Panc1 (cell line): ENCODE data around the gene DYNC1LI1. TPM values are rescaled to one million over a fixed set of nuclear protein-coding genes. Genes with fewer than 3 reads are reported as not detected.

Experiments used
- ATAC-seq: fragments of 200-7000 bp; cut with Tn5 transposase; 2 replicates; pipeline ENCODE4 v1.9.1; 2020; ENCODE audit warnings: mild to moderate bottlenecking, moderate library complexity
- BruUV-seq: library from RNA; stranded (reverse); fragments of 400-500 nt; replicated peaks from 2 replicates; lab custom pipeline; 2021; lab: Mats Ljungman, UMichigan
- CTCF ChIA-PET: fragments of 300-600 bp; sonication (Branson Sonifier 250); formaldehyde crosslinking; loops from one replicate; lab custom pipeline; 2022; ENCODE audit warnings: antibody characterized with exemption; lab: Charles Lee
- POLR2A ChIA-PET: fragments of 300-600 bp; sonication (Branson Sonifier 250); formaldehyde crosslinking; loops from one replicate; lab custom pipeline; 2022; ENCODE audit warnings: antibody characterized with exemption; lab: Charles Lee
- DNase-seq: peaks from one replicate; pipeline ENCODE4 v3.0.0-alpha.2; 2010; ENCODE audit warnings: low read depth, low spot score
- H3K27ac ChIP-seq: 2 replicates; pipeline ENCODE4 v1.5.1; 2011; ENCODE audit warnings: mild to moderate bottlenecking, low read length, inconsistent platforms
- H3K27me3 ChIP-seq: fragments of 200-500 bp; sonication (Bioruptor generic); 2 replicates; pipeline ENCODE4 v1.6.0; 2014; ENCODE audit warnings: low read length, inconsistent platforms; ENCODE audit not compliant: control insufficient read depth, insufficient read depth
- H3K36me3 ChIP-seq: fragments of 200-500 bp; sonication (Bioruptor generic); 2 replicates; pipeline ENCODE4 v1.5.1; 2014; ENCODE audit warnings: inconsistent platforms, mild to moderate bottlenecking, low read length, moderate library complexity; ENCODE audit not compliant: control insufficient read depth, insufficient read depth
- H3K4me1 ChIP-seq: 2 replicates; pipeline ENCODE4 v1.5.1; 2011; ENCODE audit warnings: inconsistent platforms, mild to moderate bottlenecking, low read length, moderate library complexity; ENCODE audit not compliant: control insufficient read depth, insufficient read depth
- H3K4me3 ChIP-seq, 2 experiments: 2 replicates each; pipeline ENCODE4 v1.5.1; 2011 to 2012; ENCODE audit warnings: low read depth in 2 of 2, low read length in 2 of 2, mild to moderate bottlenecking in 2 of 2, inconsistent platforms in 1 of 2, moderate library complexity in 1 of 2
- H3K9me3 ChIP-seq: fragments of 200-500 bp; sonication (Bioruptor generic); 2 replicates; pipeline ENCODE4 v1.5.1; 2014; ENCODE audit warnings: low read depth, mild to moderate bottlenecking, inconsistent platforms, low read length, moderate library complexity; ENCODE audit not compliant: control insufficient read depth, insufficient read depth
- POLR2AphosphoS5 ChIP-seq: IDR thresholded peaks from 2 replicates; pipeline ENCODE4 v1.6.1; 2012; ENCODE audit warnings: mild to moderate bottlenecking, low read depth, low read length, moderate library complexity
- REST ChIP-seq, 2 experiments: IDR thresholded peaks; 2 replicates each; pipeline ENCODE4 v1.6.1; 2011 to 2012; ENCODE audit warnings: low read depth in 2 of 2, control low read depth in 1 of 2, low read length in 1 of 2, mild to moderate bottlenecking in 1 of 2, moderate library complexity in 1 of 2; ENCODE audit not compliant: insufficient read depth in 1 of 2
- SIN3A ChIP-seq: IDR thresholded peaks from 2 replicates; pipeline ENCODE4 v1.6.1; 2012; ENCODE audit warnings: low read depth, mild to moderate bottlenecking, low read length, moderate library complexity, borderline replicate concordance; ENCODE audit not compliant: insufficient read depth
- TCF7L2 ChIP-seq: IDR thresholded peaks from 2 replicates; pipeline ENCODE4 v1.6.1; 2011; ENCODE audit warnings: mild to moderate bottlenecking, low read depth, low read length, inconsistent platforms
- in situ Hi-C: cut with HindIII; loops from 2 replicates; pipeline ENCODE4 v1.10.0; 2016; ENCODE audit warnings: low sequenced_read_pairs, low pct_unique_long_range_greater_than_20kb
- intact Hi-C: fragments of 100-400 bp; cut with micrococcal nuclease; formaldehyde crosslinking; loops from one replicate; pipeline ENCODE4 v1.10.0; 2022; ENCODE audit not compliant: unreplicated experiment
- total RNA-seq: library from RNA; stranded (reverse); gene quantifications from one replicate; pipeline ENCODE4 v1.2.1, GENCODE V29; 2021; ENCODE audit not compliant: unreplicated experiment
- TF ChIP-seq, protein P1 (sequence below): fragments of 450-650 bp; IDR thresholded peaks from 2 replicates; pipeline ENCODE4 v1.5.1; 2017; ENCODE audit warnings: mild to moderate bottlenecking

Gene DYNC1LI1
- total RNA-seq, 1 experiment from 2014 or later, result 30.5 TPM

- BruUV-seq, result no TSS peak
- H3K27ac ChIP-seq, result no peak overlapping the region
- intact Hi-C loops (no loop called here), in situ Hi-C loops (no loop called here)
- no peak for ATAC-seq
- ChIA-PET POLR2A (no interaction called here), CTCF (no interaction called here)
- no peaks in the 10 kb centered on the region for H3K27me3 ChIP-seq
- DNase-seq, result no peak
- H3K4me1 ChIP-seq, result peaks cover 11% of the 10 kb centered on the region; the same call in 1 of the 2 replicates
- H3K4me3 ChIP-seq, result no peak overlapping the region
- TF ChIP-seq POLR2AphosphoS5, result no peak
- TF ChIP-seq TCF7L2, result no peak
- peaks cover 2% of the 10 kb centered on the region; the same call in 1 of the 2 replicates for H3K36me3 ChIP-seq
- no peaks in the 10 kb centered on the region for H3K9me3 ChIP-seq
Measured at GRCh38 chr3:32492684-32493436, 77.8 kb downstream of the DYNC1LI1 start.

DNA sequence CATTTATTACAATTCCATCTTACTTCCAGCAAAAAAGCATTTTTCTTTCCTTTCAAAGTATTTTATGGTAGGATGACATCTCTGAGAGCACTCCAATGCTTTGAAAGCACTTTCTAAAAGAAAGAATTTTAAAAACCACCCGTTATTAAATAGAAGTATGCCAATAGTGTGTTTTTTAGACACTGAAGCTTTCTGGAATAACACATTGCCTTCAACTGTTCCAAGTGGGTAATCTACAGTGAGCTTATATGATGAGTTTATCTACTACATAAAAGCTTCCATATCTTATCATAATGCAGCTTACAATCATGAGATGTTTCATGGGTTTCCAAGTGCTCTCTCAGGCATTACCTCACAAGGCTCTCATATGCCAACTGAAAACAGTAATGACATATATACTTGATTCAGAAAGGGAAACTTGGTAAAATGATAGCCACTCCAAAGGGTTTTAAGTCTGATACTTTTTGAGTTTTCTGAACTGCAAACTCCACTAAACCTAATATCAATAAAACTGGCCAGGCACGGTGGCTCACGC, 82.1 kb downstream of the DYNC1LI1 start:
- ChIA-PET POLR2A (no interaction called here), CTCF (no interaction called here)
- intact Hi-C loops (no loop called here), in situ Hi-C loops (no loop called here)
- DNase-seq (no peak), ATAC-seq (no peak)
- Histone ChIP-seq H3K27ac (no peak overlapping the region), H3K9me3 (no peaks in the 10 kb centered on the region), H3K4me3 (no peak overlapping the region), H3K4me1 (peaks cover 6% of the 10 kb centered on the region; the same call in 1 of the 2 replicates), H3K27me3 (no peaks in the 10 kb centered on the region), H3K36me3 (peaks cover 8% of the 10 kb centered on the region; the same call in 1 of the 2 replicates)
- BruUV-seq, result no TSS peak
- no peak for TF ChIP-seq TCF7L2
- no peak for TF ChIP-seq SIN3A
- no peak for TF ChIP-seq POLR2AphosphoS5
- TF ChIP-seq, protein P1, sequence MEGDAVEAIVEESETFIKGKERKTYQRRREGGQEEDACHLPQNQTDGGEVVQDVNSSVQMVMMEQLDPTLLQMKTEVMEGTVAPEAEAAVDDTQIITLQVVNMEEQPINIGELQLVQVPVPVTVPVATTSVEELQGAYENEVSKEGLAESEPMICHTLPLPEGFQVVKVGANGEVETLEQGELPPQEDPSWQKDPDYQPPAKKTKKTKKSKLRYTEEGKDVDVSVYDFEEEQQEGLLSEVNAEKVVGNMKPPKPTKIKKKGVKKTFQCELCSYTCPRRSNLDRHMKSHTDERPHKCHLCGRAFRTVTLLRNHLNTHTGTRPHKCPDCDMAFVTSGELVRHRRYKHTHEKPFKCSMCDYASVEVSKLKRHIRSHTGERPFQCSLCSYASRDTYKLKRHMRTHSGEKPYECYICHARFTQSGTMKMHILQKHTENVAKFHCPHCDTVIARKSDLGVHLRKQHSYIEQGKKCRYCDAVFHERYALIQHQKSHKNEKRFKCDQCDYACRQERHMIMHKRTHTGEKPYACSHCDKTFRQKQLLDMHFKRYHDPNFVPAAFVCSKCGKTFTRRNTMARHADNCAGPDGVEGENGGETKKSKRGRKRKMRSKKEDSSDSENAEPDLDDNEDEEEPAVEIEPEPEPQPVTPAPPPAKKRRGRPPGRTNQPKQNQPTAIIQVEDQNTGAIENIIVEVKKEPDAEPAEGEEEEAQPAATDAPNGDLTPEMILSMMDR, result no peak

DNA sequence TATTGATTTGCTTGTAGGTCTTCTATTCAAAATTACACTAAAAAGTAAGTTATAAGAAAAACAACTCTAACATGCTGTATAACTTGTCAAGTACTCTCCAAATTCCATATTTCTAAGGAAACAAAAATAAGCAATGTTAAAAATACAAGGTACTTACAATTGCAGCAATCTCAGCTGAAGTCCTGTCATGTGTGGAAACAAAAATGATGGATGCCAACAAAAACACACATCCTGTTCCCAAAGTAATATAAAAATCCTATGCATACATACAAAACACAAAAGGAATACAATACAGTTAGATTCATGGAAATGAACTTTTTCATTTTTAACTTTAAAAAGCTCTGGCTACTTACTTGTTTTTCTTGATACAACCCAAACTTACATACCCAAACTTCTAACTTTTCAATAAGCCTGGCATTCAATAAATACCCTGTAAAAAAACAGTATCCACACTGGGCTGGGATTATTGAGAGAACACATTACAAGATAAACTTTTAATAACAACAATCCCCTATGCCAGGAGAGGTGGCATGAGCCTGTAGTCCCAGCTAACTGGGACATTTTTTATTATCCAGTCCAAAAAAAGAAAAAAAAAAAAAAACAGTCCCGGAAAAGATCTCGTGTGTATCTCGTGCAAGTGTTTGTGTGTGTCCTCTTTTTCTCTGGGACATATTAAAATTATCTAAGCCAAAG, 82.7 kb downstream of the DYNC1LI1 start:
- no peaks in the 10 kb centered on the region for H3K9me3 ChIP-seq
- ChIA-PET CTCF (no interaction called here), POLR2A (no interaction called here)
- DNase-seq (no peak), ATAC-seq (no peak)
- no peak for TF ChIP-seq POLR2AphosphoS5
- TF ChIP-seq, protein P1, result no peak
- TF ChIP-seq TCF7L2, result no peak
- no peak for TF ChIP-seq SIN3A
- no peak for TF ChIP-seq REST (IDR thresholded peaks at IDR 0.05; ENCODE audit: insufficient read depth in 1 of 2, low read depth in 2 of 2, low read length in 1 of 2)
- intact Hi-C loops, result no loop called here
- no peak overlapping the region for H3K27ac ChIP-seq
- peaks cover 8% of the 10 kb centered on the region; the same call in 1 of the 2 replicates for H3K36me3 ChIP-seq
- no TSS peak for BruUV-seq
- 0 out of 2 replicates have a peak, but pooled peaks cover 2% of the 10 kb centered on the region for H3K4me1 ChIP-seq
- no peak overlapping the region for H3K4me3 ChIP-seq
- no peaks in the 10 kb centered on the region for H3K27me3 ChIP-seq
- in situ Hi-C loops, result no loop called here
